Measurements from ENCODE around the gene MACROH2A2. TPM values are rescaled to one million over a fixed set of nuclear protein-coding genes. Genes with fewer than 3 reads are reported as not detected.

MACROH2A2 gene
- polyA plus RNA-seq, 1 experiment = 2.7 TPM

GRCh38 chr10:70144372-70145110 is 91.9 kb downstream of the MACROH2A2 start:
- Histone ChIP-seq H3K27me3 (ENCODE audit: control insufficient read depth, insufficient read depth, low read length) (no peaks in the 10 kb centered on the region), H3K4me3 (ENCODE audit: low read depth, low read length) (no peak overlapping the region), H3K36me3 (ENCODE audit: control insufficient read depth, insufficient read depth, low read length) (peaks cover 3% of the 10 kb centered on the region; the same call in 1 of the 2 replicates)
- ChIA-PET POLR2A (no interaction called here), CTCF (interaction anchor here (0.6 to 5.5 kb wide), 10 partner anchors 9 to 127 kb away, joined by 3 to 46 read pairs (median 3); partner anchors contain the start of gene AIFM2)
- TF ChIP-seq CTCF (IDR thresholded peaks at IDR 0.05; ENCODE audit: insufficient read depth, low read depth, low read length) = no peak
- DNase-seq (ENCODE audit: low read depth) = no peak

GRCh38 chr10:70145166-70145665 is 92.6 kb downstream of the MACROH2A2 start:
- ChIA-PET POLR2A (no interaction called here), CTCF (interaction anchor here (0.6 to 5.5 kb wide), 12 partner anchors 10 to 261 kb away, joined by 3 to 46 read pairs (median 4); partner anchors contain the start of gene AIFM2)
- Histone ChIP-seq H3K4me3 (ENCODE audit: low read depth, low read length) (peak overlapping the region; percentile 51), H3K36me3 (ENCODE audit: control insufficient read depth, insufficient read depth, low read length) (peaks cover 5% of the 10 kb centered on the region), H3K27me3 (ENCODE audit: control insufficient read depth, insufficient read depth, low read length) (no peaks in the 10 kb centered on the region)
- DNase-seq (ENCODE audit: low read depth) = no peak
- no peak for TF ChIP-seq CTCF (IDR thresholded peaks at IDR 0.05; ENCODE audit: insufficient read depth, low read depth, low read length)

GRCh38 chr10:70145666-70146488 is 93.2 kb downstream of the MACROH2A2 start:
- POLR2A ChIA-PET = interaction anchor here (0.6 to 1.8 kb wide), 4 partner anchors 9 to 260 kb away, joined by 3 to 9 read pairs (median 4); partner anchors contain the start of gene SAR1A
- H3K36me3 ChIP-seq (ENCODE audit: control insufficient read depth, insufficient read depth, low read length) = peaks cover 5% of the 10 kb centered on the region
- CTCF ChIA-PET = interaction anchor here (0.6 to 5.5 kb wide), 44 partner anchors 10 to 1929 kb away, joined by 3 to 46 read pairs (median 4); partner anchors contain the start of genes AIFM2, PPA1 and SAR1A
- peak; percentile 20 for TF ChIP-seq CTCF (IDR thresholded peaks at IDR 0.05; ENCODE audit: insufficient read depth, low read depth, low read length)
- H3K4me3 ChIP-seq (ENCODE audit: low read depth, low read length) = peak overlapping the region; percentile 51
- no peak for DNase-seq (ENCODE audit: low read depth)
- no peaks in the 10 kb centered on the region for H3K27me3 ChIP-seq (ENCODE audit: control insufficient read depth, insufficient read depth, low read length)

GRCh38 chr10:70146489-70147258 is 94.0 kb downstream of the MACROH2A2 start, which contains the start of gene TYSND1:
Gene TYSND1, minus strand, starts transcription at chr10:70146700. Its CDS starts 114 bp downstream, at chr10:70146586.
- ChIA-PET POLR2A (interaction anchor here (0.6 to 1.8 kb wide), 3 partner anchors 8 to 24 kb away, joined by 4 to 9 read pairs (median 5); partner anchors contain the start of gene SAR1A), CTCF (interaction anchor here (0.5 to 5.5 kb wide), 45 partner anchors 9 to 1930 kb away, joined by 3 to 46 read pairs (median 4); partner anchors contain the start of genes AIFM2, PPA1 and SAR1A)
- peak; percentile 90 for TF ChIP-seq CTCF (IDR thresholded peaks at IDR 0.05; ENCODE audit: insufficient read depth, low read depth, low read length)
- H3K27me3 ChIP-seq (ENCODE audit: control insufficient read depth, insufficient read depth, low read length) = no peaks in the 10 kb centered on the region
- H3K4me3 ChIP-seq (ENCODE audit: low read depth, low read length) = peak within 1 kb of the TSS; percentile 51
- DNase-seq (ENCODE audit: low read depth) = peak; percentile 89
- peaks cover 5% of the 10 kb centered on the region for H3K36me3 ChIP-seq (ENCODE audit: control insufficient read depth, insufficient read depth, low read length)

All from BJ (cell line).